Choroid plexus epithelial cell (primary cell): Measurements from ENCODE around the gene TMSB15A.
A peak's percentile ranks its signal among the peaks of the same experiment; 100 is the strongest.
"Not testable (repeated sequence)": the region's sequence is repeated elsewhere in the genome, so short reads cannot be mapped to it uniquely, and the experiment has no call there.

ENCODE experiments used
- DNase-seq: peaks from one replicate; pipeline ENCODE4 v3.0.0-alpha.2; 2010; ENCODE audit warnings: low read depth
- H3K4me3 ChIP-seq: 2 replicates; pipeline ENCODE4 v1.5.1; 2011; ENCODE audit warnings: low read depth, mild to moderate bottlenecking, control low read depth, low read length, moderate library complexity
- TF ChIP-seq, protein P1 (sequence below): conservative IDR thresholded peaks from 2 replicates; pipeline ENCODE4 v1.5.1; 2011; ENCODE audit warnings: low read depth, mild to moderate bottlenecking, control low read depth, inconsistent platforms, low read length, moderate library complexity

The TMSB15A gene

DNA sequence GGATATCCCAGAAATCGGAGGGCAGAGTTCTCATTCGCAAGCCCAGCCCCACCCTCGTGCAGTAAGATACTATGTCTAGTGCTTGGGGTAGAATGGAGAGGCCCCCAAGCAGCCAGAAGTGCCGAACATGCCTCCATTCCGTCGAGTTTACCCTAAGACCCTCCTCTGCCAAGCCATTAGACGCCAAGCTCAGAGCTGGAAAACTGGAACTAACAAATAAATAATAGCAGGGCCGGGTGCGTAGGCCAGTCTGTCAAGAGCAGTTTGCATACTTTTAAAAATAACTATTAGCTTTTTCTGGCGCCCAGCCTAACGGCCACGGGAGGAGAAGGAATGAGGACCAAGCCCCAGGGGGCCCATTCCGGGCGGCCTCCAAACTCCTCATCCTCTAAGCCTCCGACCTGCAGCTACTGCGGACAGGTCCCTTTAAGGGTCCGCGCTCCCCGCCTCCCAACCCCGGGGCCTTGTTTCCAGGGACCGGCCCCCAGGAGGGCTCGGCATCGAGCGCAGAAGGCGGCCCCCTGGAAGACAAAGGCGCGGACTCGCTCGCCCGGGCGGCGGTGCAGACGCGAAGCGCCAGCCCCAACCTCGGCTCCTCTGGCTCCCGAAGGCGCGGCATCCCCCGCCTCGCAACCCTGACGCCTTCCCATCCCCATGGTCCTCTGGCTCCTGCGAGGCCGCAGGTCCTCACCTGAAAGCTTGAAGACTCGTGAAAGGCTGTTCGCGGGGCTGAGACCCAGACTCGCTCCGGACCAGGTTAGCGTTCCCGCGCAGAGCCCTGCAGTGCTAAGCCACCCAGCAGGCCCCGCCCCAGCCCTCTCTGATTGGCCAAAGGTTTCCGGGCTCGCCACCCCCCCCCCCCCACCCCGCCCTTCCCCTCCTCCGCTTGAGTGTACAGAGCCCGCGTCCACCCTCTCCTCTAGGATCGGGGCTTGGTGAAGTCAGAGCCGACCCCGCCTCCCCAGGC, at the start of gene TMSB15A:
Gene TMSB15A (minus strand): TSS at position 765 of the 967 bp plus-strand sequence.
- H3K4me3 ChIP-seq: peak within 1 kb of the TSS; percentile 55
- TF ChIP-seq, protein P1, sequence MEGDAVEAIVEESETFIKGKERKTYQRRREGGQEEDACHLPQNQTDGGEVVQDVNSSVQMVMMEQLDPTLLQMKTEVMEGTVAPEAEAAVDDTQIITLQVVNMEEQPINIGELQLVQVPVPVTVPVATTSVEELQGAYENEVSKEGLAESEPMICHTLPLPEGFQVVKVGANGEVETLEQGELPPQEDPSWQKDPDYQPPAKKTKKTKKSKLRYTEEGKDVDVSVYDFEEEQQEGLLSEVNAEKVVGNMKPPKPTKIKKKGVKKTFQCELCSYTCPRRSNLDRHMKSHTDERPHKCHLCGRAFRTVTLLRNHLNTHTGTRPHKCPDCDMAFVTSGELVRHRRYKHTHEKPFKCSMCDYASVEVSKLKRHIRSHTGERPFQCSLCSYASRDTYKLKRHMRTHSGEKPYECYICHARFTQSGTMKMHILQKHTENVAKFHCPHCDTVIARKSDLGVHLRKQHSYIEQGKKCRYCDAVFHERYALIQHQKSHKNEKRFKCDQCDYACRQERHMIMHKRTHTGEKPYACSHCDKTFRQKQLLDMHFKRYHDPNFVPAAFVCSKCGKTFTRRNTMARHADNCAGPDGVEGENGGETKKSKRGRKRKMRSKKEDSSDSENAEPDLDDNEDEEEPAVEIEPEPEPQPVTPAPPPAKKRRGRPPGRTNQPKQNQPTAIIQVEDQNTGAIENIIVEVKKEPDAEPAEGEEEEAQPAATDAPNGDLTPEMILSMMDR: no peak
- peak; percentile 40 for DNase-seq

DNA sequence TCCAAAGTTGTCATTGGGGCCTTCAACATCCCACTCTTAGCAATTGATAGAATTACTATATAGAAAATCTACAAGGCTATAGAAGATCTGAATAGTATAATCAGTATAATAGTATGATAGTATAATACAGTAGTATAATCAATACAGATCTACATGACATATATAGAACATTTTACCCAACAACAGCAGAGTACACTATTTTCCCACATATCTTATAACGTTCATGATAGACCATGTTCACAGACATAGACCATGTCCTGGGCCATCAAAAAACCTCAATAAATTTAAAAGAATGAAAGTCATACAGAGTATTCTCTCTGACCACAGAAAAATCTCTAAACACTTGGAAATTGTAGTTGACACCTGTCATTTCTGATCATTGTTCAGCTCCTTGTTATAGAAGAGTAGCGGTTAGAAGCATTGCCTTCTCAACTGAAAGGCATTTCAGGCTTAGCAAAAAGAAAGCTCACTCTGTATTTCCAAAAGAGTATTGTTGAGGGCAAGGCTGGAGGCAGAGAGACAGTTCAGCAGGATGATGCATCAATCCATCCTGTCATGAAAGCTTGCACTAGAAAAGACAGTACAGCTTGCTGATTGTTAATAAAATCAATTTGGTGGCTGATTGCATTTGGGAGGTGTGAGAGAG, 44.0 kb upstream of the TMSB15A start:
- no peak overlapping the region for H3K4me3 ChIP-seq
- TF ChIP-seq, protein P1: no peak
- DNase-seq: no peak

DNA sequence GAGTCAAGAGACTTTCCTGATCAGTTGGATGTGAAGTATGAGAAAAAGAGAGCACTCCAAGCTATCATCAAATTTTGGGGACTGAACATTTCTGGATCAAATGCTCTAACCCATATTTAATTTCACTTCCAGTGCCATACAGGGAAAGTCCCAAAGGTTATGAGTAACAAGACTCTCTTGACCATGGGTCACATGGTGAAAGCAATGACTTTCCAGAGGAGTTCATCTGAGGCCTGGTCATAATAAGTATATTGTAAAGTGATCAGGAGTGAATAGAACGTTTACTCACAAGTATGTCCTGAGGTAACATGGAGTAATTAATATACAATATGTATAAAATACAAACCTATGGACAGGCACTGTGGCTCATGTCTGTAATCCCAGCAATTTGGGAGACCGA, 42.1 kb upstream of the TMSB15A start:
- H3K4me3 ChIP-seq: no peak overlapping the region
- DNase-seq: no peak
- TF ChIP-seq, protein P1: no peak

DNA sequence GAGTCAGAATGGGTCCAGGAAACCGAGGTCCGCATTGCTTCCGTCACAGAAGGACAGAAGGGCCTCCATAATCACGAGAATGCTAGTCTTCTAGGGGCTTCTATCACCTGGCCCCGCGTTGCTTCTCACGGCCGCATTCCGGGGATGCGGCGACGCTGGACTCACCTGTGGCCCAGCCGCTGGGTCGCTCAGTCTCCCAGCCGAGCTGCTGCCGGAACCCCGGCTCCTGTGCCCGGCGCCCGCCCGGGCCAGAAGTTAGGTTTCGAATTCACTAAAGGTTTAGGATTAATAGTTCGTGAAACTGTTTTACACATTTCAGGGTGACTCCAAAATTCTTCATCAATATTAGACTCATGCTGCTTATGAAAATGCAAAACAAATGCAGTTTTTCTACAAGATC, 31.7 kb upstream of the TMSB15A start:
- TF ChIP-seq, protein P1: no peak
- DNase-seq: no peak
- H3K4me3 ChIP-seq: no peak overlapping the region

DNA sequence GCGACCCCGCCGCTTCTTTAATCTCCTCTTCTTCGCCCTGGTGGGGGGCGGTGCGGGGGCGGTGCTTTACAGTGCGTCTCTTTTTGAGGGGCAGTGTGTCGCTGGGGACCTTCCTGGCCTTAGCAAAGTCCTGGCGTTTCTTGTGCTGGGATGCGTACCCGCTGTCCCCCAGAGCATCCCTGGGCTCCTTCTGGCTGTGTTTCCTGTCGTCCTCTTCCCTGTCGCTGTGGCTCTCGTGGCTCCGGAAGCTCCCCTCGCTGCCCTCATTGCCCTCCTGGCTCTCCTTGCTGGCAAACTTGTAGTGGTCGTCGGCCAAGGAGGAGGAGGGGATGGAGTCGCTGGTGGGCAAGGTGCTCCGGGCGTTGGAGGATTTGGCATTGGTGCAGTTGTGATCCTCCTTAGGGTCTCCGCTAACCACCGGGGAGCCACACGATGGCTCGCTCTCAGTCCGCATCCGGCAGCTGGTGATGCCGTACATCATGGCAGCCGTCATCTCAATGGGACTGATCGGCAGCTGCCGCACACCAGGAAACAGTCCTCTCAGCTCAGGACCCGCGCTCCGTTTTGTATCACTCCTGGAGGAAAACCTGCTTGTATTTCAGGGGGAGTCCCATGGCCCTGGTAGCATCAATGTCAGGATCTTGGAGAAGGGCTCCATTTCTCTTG, 30.4 kb upstream of the TMSB15A start:
- TF ChIP-seq, protein P1: no peak
- DNase-seq: no peak
- peak overlapping the region; percentile 48 for H3K4me3 ChIP-seq

DNA sequence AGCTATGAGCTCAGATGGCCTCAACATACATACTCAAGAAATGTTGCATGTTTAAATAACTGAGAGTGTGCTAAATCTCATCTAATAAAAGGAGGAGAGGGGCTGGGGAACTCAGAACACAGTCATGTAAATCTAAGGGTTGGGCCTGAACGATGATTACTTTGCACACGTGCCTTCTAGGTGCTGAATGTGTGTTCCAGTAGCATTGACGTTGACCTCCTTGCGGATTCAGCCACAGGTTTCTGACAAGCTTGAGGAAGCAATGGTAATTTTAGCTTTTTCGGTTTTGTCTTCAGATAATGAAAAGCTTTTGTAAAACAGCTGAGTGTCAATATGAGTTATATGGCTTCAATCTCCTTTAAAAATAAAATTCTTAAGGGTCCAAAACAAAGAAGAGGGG, 29.6 kb upstream of the TMSB15A start:
- not testable (repeated sequence) for DNase-seq, H3K4me3 ChIP-seq

DNA sequence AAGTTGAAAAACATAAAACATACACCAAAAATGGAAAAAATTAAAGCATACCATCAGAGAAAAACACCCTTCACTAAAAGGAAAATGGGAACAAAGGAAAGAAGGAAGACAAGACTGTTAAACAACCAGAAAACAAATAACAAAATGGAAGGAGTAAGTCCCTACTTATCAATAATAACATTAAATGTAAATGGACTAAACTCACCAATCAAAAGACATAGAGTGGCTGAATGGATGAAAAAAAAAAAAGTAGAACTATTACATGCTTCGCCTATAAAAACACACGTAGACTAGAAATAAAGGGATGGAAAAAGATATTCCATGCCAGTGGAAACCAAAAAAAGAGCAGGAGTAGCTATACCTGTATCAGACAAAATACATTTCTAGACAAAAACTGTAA, 19.4 kb upstream of the TMSB15A start:
- no peak for DNase-seq

More for the DNA sequence above, 19.4 kb upstream of the TMSB15A start:
- TF ChIP-seq, protein P1: no peak
- no peak overlapping the region for H3K4me3 ChIP-seq
